A673 (cell line): Measurements from ENCODE around the gene PRORP. TPM values are rescaled to one million over a fixed set of nuclear protein-coding genes. Genes with fewer than 3 reads are reported as not detected.

Experiments
- BruUV-seq: library from RNA; stranded (reverse); fragments of 400-500 nt; replicated peaks from 2 replicates; lab custom pipeline; 2021; lab: Mats Ljungman, UMichigan
- CTCF ChIA-PET: fragments of 300-600 bp; sonication (Branson Sonifier 250); formaldehyde crosslinking; loops from one replicate; lab custom pipeline; 2022; ENCODE audit warnings: antibody characterized with exemption; lab: Charles Lee
- POLR2A ChIA-PET: fragments of 300-600 bp; sonication (Branson Sonifier 250); formaldehyde crosslinking; loops from one replicate; lab custom pipeline; 2022; ENCODE audit warnings: antibody characterized with exemption; ENCODE audit not compliant: low non-redundant PET; lab: Charles Lee
- DNase-seq: peaks from one replicate; pipeline ENCODE4 v3.0.0-alpha.2; 2015; ENCODE audit warnings: low spot score
- H3K27ac ChIP-seq: fragments of 200-600 bp; sonication (generic); 2 replicates; pipeline ENCODE4 v1.5.1; 2016; ENCODE audit warnings: mixed run types, low read depth, mild to moderate bottlenecking, mixed read lengths, antibody characterized with exemption, low read length; ENCODE audit not compliant: poor library complexity, severe bottlenecking
- H3K27me3 ChIP-seq: fragments of 200-600 bp; sonication (generic); replicated peaks from 2 replicates; pipeline ENCODE4 v1.6.1; 2017; ENCODE audit warnings: mixed run types, low read depth, mild to moderate bottlenecking, mixed read lengths, antibody characterized with exemption, low read length; ENCODE audit not compliant: insufficient read depth, poor library complexity
- H3K36me3 ChIP-seq: fragments of 200-600 bp; sonication (generic); 2 replicates; pipeline ENCODE4 v1.6.1; 2016; ENCODE audit warnings: mixed run types, mild to moderate bottlenecking, mixed read lengths, antibody characterized with exemption, low read length; ENCODE audit not compliant: insufficient read depth, poor library complexity, severe bottlenecking
- H3K4me1 ChIP-seq: fragments of 200-600 bp; sonication (generic); 2 replicates; pipeline ENCODE4 v1.6.1; 2017; ENCODE audit warnings: mixed run types, mild to moderate bottlenecking, mixed read lengths, antibody characterized with exemption, low read length; ENCODE audit not compliant: insufficient read depth, poor library complexity, severe bottlenecking
- H3K4me3 ChIP-seq: fragments of 200-600 bp; sonication (generic); 2 replicates; pipeline ENCODE4 v1.5.1; 2016; ENCODE audit warnings: low read depth, mixed run types, mild to moderate bottlenecking, mixed read lengths, low read length; ENCODE audit not compliant: poor library complexity, severe bottlenecking
- H3K9me3 ChIP-seq: fragments of 200-600 bp; sonication (generic); 2 replicates; pipeline ENCODE4 v1.6.1; 2016; ENCODE audit warnings: mixed run types, low read depth, mild to moderate bottlenecking, mixed read lengths, antibody characterized with exemption, low read length; ENCODE audit not compliant: poor library complexity, severe bottlenecking
- CTCF ChIP-seq: fragments of 300-800, 200-600 bp; sonication (generic); conservative IDR thresholded peaks from 2 replicates; pipeline ENCODE4 v1.5.1; 2017; ENCODE audit warnings: low read depth, mild to moderate bottlenecking, antibody characterized with exemption, low read length, moderate library complexity, mixed read lengths
- EZH2 ChIP-seq: fragments of 200-600 bp; sonication (generic); IDR thresholded peaks from 2 replicates; pipeline ENCODE4 v1.6.1; 2017; ENCODE audit warnings: borderline replicate concordance, low read depth, mild to moderate bottlenecking, mixed read lengths, antibody characterized with exemption, low read length; ENCODE audit not compliant: poor library complexity, severe bottlenecking
- intact Hi-C: fragments of 100-400 bp; cut with micrococcal nuclease; formaldehyde crosslinking; loops from one replicate; pipeline ENCODE4 v1.10.0; 2022; ENCODE audit not compliant: unreplicated experiment
- total RNA-seq: library from RNA; stranded (reverse); gene quantifications from 2 replicates; pipeline ENCODE4 v1.2.3, GENCODE V29; 2021

PRORP gene
- total RNA-seq, 1 experiment from 2014 or later = 46.5 TPM

DNA sequence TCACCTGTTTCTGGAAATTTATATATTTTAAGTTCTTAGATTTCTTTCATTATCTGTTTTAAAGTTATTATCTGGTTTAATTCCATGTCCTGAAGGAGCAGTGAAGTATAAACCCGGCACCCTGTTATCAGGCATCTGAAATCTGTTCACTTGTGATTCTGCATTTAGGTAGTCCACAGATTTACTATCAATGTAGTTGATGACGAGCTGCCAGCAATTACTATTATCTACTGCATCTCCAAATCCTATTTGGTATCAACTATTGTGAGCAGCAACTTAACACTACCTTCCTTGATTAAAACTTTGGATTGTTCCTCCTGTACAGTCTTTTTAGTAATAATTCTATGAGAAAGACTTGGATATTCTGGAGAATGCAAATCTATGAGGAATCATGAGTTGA, 36.1 kb downstream of the PRORP start:
- intact Hi-C loops = no loop called here
- no peak for DNase-seq
- ChIA-PET POLR2A (no interaction called here), CTCF (no interaction called here)
- Histone ChIP-seq H3K27ac (peak overlapping the region; percentile 57), H3K27me3 (no peaks in the 10 kb centered on the region), H3K36me3 (no peaks in the 10 kb centered on the region), H3K9me3 (no peaks in the 10 kb centered on the region), H3K4me3 (no peak overlapping the region), H3K4me1 (peaks cover 73% of the 10 kb centered on the region)
- TF ChIP-seq EZH2 = no peak
- TF ChIP-seq CTCF = no peak
- BruUV-seq = no TSS peak

- Histone ChIP-seq H3K27me3 (no peaks in the 10 kb centered on the region), H3K36me3 (no peaks in the 10 kb centered on the region), H3K27ac (peak overlapping the region; percentile 57), H3K9me3 (no peaks in the 10 kb centered on the region), H3K4me1 (peaks cover 66% of the 10 kb centered on the region), H3K4me3 (no peak overlapping the region)
- intact Hi-C loops = no loop called here
- POLR2A ChIA-PET = no interaction called here
- CTCF ChIA-PET = no interaction called here
- DNase-seq = peak; percentile 45
- no peak for TF ChIP-seq CTCF
- no peak for TF ChIP-seq EZH2
- no TSS peak for BruUV-seq
Measured at GRCh38 chr14:35158951-35159653, 36.8 kb downstream of the PRORP start.

GRCh38 chr14:35159742-35160409, 37.5 kb downstream of the PRORP start:
- Histone ChIP-seq H3K36me3 (no peaks in the 10 kb centered on the region), H3K9me3 (no peaks in the 10 kb centered on the region), H3K27ac (peak overlapping the region; percentile 57), H3K4me3 (no peak overlapping the region), H3K4me1 (peaks cover 61% of the 10 kb centered on the region), H3K27me3 (no peaks in the 10 kb centered on the region)
- peak; percentile 70 for DNase-seq
- ChIA-PET POLR2A (no interaction called here), CTCF (no interaction called here)
- intact Hi-C loops = no loop called here
- BruUV-seq = no TSS peak
- TF ChIP-seq CTCF (no peak), EZH2 (no peak)
